GM19463 (cell line): ENCODE results near the gene U2AF1L4.
A peak's percentile ranks its signal among the peaks of the same experiment; 100 is the strongest.

Source experiments
- ATAC-seq: cut with Tn5 transposase; IDR thresholded peaks from one replicate; pipeline ENCODE4 v1.9.1; 2021; ENCODE audit warnings: mild to moderate bottlenecking, moderate library complexity; ENCODE audit not compliant: unreplicated experiment

Gene U2AF1L4

DNA sequence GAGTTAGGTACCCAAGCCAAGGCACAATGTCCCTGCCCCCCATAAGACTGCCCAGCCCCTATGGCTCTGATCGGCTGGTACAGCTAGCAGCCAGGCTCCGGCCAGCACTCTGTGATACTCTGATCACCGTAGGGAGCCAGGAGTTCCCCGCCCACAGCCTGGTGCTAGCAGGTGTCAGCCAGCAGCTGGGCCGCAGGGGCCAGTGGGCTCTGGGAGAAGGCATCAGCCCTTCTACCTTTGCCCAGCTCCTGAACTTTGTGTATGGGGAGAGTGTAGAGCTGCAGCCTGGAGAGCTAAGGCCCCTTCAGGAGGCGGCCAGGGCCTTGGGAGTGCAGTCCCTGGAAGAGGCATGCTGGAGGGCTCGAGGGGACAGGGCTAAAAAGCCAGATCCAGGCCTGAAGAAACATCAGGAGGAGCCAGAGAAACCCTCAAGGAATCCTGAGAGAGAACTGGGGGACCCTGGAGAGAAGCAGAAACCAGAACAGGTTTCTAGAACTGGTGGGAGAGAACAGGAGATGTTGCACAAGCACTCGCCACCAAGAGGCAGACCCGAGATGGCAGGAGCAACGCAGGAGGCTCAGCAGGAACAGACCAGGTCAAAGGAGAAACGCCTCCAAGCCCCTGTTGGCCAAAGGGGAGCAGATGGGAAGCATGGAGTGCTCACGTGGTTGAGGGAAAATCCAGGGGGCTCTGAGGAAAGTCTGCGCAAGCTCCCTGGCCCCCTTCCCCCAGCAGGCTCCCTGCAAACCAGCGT, 30.4 kb downstream of the U2AF1L4 start:
- no peak for ATAC-seq

DNA sequence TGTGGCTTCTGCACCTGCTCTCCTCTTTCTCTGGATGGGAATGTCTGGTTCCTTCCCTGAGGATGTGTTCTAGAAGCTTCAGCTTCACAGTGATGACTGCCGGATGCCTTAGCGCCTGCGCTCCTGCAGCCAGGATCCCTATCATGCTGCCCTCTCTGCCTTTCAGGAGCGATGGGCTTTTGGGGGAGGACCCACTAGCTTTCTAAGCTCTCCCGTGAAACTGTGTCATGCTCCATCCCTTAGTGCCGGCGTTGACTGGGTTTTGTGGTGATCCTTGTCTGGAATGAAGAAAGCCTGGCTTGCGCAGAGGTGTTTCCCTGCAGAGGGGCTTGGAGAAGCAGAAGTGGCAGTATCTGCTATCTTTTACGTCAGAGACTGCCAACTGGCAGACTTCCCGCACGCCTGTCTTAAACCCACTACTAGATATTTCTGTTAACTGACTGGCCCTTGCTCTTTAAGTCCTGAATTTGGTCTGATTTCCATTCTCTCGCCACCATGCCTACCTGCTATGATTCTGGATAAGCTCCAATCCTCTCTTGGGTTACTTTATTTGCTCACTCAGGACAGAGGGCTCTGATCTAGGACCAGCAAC, 31.2 kb downstream of the U2AF1L4 start:
- no peak for ATAC-seq

DNA sequence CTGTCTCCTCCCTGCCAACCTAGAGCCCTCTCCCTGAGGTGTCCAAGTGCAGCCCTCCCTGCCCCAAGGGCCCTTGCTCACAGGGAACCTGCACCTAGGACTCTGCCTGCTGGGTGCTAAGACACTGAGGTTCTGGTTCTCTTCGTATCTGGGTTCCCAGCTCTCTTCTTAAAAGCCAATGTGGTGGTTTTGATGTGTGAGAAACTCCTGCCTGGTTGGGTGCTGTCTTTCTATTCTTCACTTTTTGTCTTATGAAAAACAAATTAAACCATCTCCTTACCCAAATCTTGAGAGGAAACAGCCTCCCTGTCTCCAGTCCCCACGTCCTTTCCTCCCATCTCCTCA, 31.7 kb downstream of the U2AF1L4 start:
- ATAC-seq, result no peak

DNA sequence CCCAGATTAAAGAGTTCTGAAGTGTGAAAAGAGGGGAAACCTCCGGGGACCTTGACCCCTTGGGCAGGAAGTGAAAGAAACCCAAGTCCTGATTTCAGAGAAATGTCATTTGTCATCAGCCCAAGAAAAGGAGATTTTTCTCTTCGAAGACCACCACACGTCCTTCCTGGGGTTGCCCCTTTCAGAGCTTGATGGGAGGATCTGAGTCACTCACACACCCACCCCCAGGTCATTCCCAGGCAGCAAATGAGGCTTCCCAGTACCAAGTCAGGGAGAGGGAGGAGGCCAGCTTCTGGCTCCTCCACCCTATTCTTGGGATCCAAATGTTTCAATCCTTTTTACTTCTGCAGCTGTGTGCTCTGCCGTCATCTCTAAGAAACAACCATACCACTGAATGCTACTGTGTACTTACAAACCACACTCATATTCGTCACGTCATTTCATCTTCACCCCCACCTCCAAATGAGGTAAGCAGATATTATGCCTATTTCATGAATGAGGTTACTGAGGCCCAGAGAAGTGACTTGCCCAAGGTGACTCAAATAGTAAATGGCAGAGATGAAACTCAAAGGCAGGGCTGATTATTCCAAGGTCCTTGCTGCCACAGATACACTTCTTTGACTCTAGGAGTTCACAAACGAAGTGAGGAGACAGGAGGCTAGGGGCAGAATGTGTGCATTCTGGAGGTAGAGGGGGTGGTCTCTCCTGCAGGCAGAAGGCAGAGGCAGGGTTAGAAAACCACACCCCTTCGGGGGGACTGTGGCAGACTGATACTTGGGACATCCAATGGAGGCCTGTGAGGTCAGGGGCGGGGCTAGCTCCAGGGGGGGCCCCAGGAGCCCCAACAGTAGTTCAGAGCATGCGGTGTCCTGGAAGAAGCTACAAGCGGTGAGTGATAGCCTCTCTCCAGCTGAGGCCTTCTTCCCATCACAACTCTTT, 32.4 kb downstream of the U2AF1L4 start:
- no peak for ATAC-seq

DNA sequence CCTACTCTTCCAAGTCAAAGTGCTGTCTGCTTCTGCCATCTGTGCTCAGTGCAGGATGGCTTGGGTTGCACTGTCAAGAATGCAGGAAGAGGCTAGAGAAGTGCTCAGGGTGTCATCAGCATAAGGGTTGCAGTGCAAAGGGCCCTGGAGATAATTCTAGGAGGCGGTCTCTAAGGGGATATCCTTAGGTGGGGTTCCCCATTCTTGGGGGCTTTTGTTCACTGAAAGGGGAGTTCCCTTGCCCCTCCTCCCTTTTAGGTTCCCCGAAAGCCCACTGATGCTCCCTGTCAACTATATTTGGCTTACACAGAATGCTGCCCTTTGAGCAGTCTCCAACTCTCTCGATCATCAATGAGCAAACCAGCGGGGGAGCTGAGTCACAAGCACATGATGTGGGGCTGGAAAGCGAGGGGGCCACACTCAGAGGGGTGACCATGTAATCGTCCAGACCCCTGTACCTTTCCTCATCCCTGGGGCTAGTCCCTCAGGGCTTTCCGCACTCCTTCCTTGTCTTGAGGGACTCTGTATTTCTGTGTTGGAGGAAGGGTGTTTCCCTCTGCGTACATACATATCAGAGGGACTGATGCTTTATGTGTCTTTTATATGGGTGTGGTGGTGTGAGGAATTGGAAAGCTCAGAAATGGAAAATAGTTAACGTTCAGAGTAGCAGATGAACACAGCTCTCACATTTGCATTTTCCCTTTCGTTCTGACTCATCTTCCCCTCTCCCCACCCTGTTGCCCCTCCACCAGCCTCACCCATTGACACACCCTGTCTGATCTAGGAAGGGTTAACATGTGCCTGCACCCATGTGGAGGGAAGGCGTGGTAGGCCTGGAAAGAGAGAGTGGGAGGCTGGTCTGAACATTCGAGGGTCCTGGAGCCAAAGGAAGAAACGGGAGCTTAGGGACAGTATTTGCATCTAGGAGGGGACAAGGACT, 34.2 kb downstream of the U2AF1L4 start:
- ATAC-seq, result peak; percentile 36

DNA sequence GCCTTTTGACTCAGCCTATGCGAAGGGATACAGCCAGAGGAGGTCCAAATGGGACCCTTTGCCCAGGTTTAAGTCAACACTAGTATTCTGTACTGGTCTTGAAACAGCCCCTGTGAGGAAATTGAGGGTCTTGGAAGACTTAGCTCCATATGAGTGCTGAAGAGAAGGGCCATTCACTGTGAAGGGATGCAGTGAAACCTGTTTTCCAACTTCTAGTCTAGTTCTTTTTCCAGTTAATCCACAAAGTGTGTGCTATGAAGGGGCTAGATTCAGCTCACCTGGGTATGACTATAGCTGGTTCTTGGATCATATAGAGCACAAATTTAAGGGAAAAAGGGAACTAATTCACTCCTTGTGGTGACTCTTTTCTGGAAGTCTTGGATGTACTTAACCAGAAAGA, 36.8 kb downstream of the U2AF1L4 start:
- ATAC-seq, result no peak

DNA sequence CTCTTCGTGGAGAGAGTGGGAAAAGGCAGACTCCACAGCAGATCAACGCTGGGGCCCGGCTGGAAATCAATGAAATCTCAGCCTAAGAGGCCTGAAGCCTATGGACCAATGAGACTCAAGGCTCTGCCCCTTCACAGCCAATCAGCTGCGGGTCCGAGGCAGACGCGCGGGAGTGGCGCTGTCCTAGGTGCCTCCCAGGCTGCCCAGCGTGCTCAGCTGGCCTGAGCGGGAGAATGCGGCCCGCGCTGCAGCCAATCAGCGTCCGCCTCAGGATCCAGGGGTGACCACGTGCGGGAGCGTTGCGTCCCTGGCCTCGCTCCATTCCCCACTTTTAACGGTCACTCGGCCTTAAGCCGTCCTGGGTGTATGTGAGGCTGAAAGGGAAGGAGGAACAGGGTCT, 41.0 kb downstream of the U2AF1L4 start, which contains the start of gene ZBTB32:
Gene ZBTB32, plus strand, starts transcription at position 341 of the 400 bp plus-strand sequence. CDS start 10,069 bp downstream, outside the sequence.
- no peak for ATAC-seq

DNA sequence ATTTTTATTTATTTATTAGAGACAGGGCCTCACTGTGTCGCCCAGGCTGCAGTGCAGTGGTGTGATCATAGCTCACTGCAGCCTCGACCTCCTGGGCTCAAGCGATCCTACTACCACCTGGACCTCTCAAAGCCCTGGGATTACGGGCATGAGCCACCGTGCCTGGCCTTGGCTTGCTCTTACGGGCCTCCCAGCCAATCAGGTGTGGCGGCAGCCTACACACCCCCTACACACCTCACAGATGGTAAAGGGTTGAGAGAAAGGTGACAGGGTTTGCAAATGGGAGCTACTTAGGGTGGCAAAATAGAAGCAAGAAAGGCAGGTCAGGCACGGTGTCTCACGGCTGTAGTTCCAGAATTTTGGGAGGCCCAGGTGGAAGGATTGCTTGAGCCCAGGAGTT, 41.9 kb downstream of the U2AF1L4 start:
- ATAC-seq, result no peak

DNA sequence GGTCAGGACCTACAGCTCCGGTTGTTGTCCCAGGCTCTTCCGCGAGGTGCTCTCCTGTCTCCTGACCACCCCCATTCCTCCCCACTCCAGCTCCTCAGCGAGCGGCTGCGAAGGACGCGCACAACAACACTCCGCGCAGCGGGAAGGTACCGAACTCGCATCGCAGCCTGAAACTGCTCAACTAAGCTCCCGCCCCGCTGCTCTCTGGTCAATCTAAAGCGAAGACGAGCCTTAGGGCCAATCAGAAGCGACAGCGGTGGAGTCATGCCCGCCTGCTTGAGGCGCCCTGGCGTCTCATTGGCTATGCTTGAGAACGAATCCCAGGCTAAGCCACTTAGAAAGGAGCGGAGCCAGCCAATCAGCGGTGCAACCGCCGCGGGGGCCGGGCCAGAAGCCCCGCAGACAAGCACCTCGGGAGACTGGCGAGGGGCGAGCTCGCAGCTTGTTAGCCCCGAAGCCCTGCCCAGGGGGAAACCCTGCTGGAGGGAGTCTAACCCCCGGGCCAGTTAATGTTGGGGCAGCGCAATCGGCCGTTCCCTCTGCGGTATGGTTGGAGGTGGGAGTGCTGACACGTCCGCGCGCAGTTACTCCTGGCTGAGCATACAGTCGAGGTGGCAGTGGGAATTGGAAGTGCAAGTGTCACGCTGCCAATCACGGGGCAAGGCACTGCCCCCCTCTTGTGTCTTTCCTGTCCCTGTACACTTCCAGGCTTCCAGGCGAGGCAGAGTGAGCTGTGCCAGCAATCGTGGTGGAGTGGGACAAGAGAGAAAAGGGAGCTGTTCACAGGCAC, 42.8 kb downstream of the U2AF1L4 start:
- peak; percentile 96 for ATAC-seq

DNA sequence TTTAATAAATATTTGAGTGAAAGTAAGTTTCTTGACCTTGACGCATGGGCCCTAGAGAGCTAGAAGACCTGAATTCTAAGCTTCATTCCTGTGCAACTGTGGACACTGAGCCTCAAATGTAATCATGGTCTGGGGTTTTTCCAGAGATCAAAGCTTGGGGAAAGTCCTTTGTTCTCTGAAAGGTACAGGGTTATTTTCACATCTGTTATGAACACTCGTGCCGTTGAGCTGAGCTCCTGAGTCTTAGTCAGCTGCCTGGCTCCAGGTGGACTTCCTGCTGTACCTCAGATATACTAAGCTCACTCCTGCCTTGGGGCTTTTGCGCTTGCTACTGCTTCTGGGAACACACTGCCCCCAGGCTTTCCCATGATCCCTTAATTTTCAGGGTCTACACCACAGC, 48.4 kb downstream of the U2AF1L4 start:
- ATAC-seq, result no peak

DNA sequence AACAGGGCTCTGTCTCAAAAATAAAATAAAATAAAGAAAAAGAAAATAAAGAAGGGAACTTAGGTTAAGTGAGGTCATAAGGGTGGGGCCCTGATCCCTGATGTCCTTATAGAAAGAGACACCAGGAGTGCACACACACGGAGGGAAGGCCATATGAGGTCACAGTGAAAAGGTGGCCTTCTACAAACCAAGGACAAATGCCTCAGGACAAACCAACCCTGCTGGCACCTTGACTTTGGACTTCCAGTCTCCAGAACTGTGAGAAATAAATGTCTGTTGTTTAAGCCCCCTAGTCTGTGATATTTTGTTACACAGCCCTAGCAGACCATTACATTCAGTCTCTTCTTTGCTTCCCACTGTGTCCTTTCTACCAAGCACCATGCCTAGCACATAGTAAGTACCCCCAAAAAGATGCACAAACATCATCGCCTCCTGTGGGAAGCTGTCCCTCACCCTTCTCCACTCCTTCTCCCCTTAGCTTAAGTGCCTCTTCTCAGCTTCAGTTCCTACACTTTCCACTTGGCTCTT, 49.3 kb downstream of the U2AF1L4 start:
- ATAC-seq, result no peak

DNA sequence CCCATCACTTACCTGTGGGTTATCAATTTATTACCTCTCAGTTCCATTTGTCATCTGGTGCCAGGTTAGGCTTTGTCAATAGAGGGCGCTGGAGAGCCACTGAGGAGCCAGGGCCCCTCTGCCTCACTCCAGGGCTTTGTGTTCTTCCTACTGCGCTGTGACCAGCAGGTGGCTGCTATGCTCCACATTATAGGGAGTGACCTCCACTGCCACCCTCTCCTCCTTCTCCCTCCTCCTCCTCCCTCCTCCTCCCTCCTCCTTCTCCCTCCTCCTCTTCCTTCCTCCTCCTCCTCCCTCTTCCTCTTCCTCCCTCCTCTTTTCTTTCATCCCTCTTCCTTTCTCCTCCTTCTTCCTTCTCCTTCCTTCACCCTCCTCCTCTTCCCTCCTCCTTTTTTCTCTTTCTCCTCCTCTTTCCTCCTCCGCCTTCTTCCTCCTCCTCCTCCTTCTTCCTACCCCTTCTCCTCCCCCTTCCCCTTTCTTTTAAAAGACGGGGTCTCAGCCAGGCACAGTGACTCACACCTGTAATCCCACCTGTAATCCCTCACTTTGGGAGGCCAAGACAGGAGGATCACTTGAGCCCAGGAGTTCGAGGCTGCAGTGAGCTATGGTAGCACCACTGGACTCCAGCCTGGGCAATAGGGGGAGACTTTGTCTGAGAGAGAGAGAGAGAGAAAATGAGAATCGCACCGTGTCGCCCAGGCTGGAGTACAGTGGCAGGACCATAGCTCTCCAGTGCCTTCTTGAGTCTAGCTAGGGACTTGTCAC, 51.2 kb downstream of the U2AF1L4 start:
- peak; percentile 69 for ATAC-seq

DNA sequence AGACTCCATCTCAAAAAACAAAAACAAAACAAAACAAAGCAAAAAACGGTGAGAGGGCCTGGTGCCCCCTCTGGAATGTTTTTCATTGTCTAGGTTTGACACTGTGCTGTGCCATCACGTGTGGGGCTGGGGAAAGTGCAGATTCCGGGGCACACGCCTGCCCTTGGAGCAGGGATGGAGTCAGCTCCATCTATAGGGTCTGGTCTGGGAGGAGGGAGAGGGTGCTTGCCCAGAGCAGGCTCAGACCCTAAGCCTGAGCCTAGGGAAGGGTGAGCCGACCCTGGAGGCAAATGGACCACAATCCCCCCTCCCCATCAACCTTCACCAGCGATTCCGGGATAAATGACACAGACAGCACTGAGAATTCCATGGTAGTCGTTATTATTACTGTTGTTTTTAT, 51.8 kb downstream of the U2AF1L4 start:
- ATAC-seq, result no peak
